Hepatocyte (in vitro differentiated cells): ENCODE results near the gene TSPY10. TPM values are rescaled to one million over a fixed set of nuclear protein-coding genes. Genes with fewer than 3 reads are reported as not detected.
"Not testable (repeated sequence)": the region's sequence is repeated elsewhere in the genome, so short reads cannot be mapped to it uniquely, and the experiment has no call there.

Experiments
- DNase-seq: peaks from one replicate; pipeline ENCODE4 v3.0.0-alpha.2; 2016; ENCODE audit warnings: low spot score
- H2AFZ ChIP-seq: fragments of 200-600 bp; sonication (generic); 2 replicates; pipeline ENCODE4 v1.6.0; 2016; ENCODE audit warnings: antibody characterized with exemption, mild to moderate bottlenecking
- H3K27ac ChIP-seq: fragments of 200-600 bp; sonication (generic); 2 replicates; pipeline ENCODE4 v1.5.1; 2016; ENCODE audit warnings: mild to moderate bottlenecking
- H3K27me3 ChIP-seq: fragments of 200-600 bp; sonication (generic); 2 replicates; pipeline ENCODE4 v1.6.1; 2016
- H3K36me3 ChIP-seq: fragments of 200-600 bp; sonication (generic); replicated peaks from 2 replicates; pipeline ENCODE4 v1.5.1; 2016; ENCODE audit warnings: low read depth; ENCODE audit not compliant: insufficient read depth
- H3K4me1 ChIP-seq: fragments of 200-600 bp; sonication (generic); 2 replicates; pipeline ENCODE4 v1.5.1; 2016; ENCODE audit warnings: mild to moderate bottlenecking, moderate library complexity; ENCODE audit not compliant: insufficient read depth
- H3K4me2 ChIP-seq: fragments of 200-600 bp; sonication (generic); 2 replicates; pipeline ENCODE4 v1.6.0; 2016
- H3K4me3 ChIP-seq: fragments of 200-600 bp; sonication (generic); 2 replicates; pipeline ENCODE4 v1.5.1; 2016; ENCODE audit warnings: mild to moderate bottlenecking
- H3K79me2 ChIP-seq: fragments of 200-600 bp; sonication (generic); 2 replicates; pipeline ENCODE4 v1.6.0; 2017; ENCODE audit warnings: mild to moderate bottlenecking
- H3K9me2 ChIP-seq: fragments of 200-600 bp; sonication (generic); replicated peaks from 2 replicates; pipeline ENCODE4 v1.6.0; 2017; ENCODE audit warnings: mild to moderate bottlenecking; ENCODE audit not compliant: insufficient read depth
- H3K9me3 ChIP-seq: fragments of 200-600 bp; sonication (generic); 2 replicates; pipeline ENCODE4 v1.5.1; 2016; ENCODE audit warnings: low read depth, mild to moderate bottlenecking
- H4K20me1 ChIP-seq: fragments of 200-600 bp; sonication (generic); 2 replicates; pipeline ENCODE4 v1.6.0; 2016; ENCODE audit warnings: mild to moderate bottlenecking; ENCODE audit not compliant: insufficient read depth, poor library complexity, severe bottlenecking
- WGBS: methylation state at CpG from one replicate; pipeline ENCODE4 v1.1.6; 2016; ENCODE audit warnings: low lambda C conversion rate; ENCODE audit errors: missing lambda C conversion rate; 5-methylcytosine and 5-hydroxymethylcytosine counted together
- polyA plus RNA-seq: library from polyadenylated mRNA; unstranded; fragments of >200 nt; fragmentation: Nextera tagmentation; extraction: Ambion mirVana; gene quantifications from 2 replicates; pipeline ENCODE4 v1.2.1, GENCODE V29; 2016
- total RNA-seq: library from RNA; depleted of rRNA; stranded (reverse); fragments of >200 nt; gene quantifications from 2 replicates; pipeline ENCODE4 v1.2.3, GENCODE V29; 2014

The TSPY10 gene, protein sequence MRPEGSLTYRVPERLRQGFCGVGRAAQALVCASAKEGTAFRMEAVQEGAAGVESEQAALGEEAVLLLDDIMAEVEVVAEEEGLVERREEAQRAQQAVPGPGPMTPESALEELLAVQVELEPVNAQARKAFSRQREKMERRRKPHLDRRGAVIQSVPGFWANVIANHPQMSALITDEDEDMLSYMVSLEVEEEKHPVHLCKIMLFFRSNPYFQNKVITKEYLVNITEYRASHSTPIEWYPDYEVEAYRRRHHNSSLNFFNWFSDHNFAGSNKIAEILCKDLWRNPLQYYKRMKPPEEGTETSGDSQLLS
- total RNA-seq, result not detected in 2 replicates
- not detected in 2 replicates for polyA plus RNA-seq

- not testable (repeated sequence) for H3K27me3 ChIP-seq, H3K79me2 ChIP-seq, H3K9me2 ChIP-seq, H3K4me1 ChIP-seq, H3K4me3 ChIP-seq, H4K20me1 ChIP-seq, DNase-seq, H3K27ac ChIP-seq, H2AFZ ChIP-seq, H3K36me3 ChIP-seq, H3K9me3 ChIP-seq, H3K4me2 ChIP-seq
- WGBS, result no CpG with 5 or more reads among the region's 26 CpGs
Observed at GRCh38 chrY:9527580-9527979, at the start of gene TSPY10. Gene TSPY10, plus strand, starts transcription at chrY:9527880. Its CDS starts 46 bp downstream, at chrY:9527926.

GRCh38 chrY:9486967-9487366 lies 40.7 kb upstream of the TSPY10 start, which contains the start of gene TSPY9:
Gene TSPY9, plus strand, starts transcription at chrY:9487267. Its CDS starts 46 bp downstream, at chrY:9487313.
- H3K9me2 ChIP-seq, H3K4me3 ChIP-seq, H3K27ac ChIP-seq, H4K20me1 ChIP-seq, H3K36me3 ChIP-seq, H3K9me3 ChIP-seq, H3K4me1 ChIP-seq, H2AFZ ChIP-seq, H3K4me2 ChIP-seq, H3K27me3 ChIP-seq, DNase-seq, H3K79me2 ChIP-seq: not testable (repeated sequence)
- WGBS, result no CpG with 5 or more reads among the region's 26 CpGs

GRCh38 chrY:9504396-9504795 lies 23.3 kb upstream of the TSPY10 start:
- WGBS, result no CpG with 5 or more reads among the region's 6 CpGs
- DNase-seq, H3K27ac ChIP-seq, H4K20me1 ChIP-seq, H3K4me3 ChIP-seq, H3K36me3 ChIP-seq, H3K9me2 ChIP-seq, H2AFZ ChIP-seq, H3K27me3 ChIP-seq, H3K4me1 ChIP-seq, H3K79me2 ChIP-seq, H3K4me2 ChIP-seq, H3K9me3 ChIP-seq: not testable (repeated sequence)

- not testable (repeated sequence) for DNase-seq, H3K9me3 ChIP-seq, H3K9me2 ChIP-seq, H4K20me1 ChIP-seq, H3K4me1 ChIP-seq, H3K4me3 ChIP-seq, H3K4me2 ChIP-seq, H3K27ac ChIP-seq, H3K27me3 ChIP-seq, H3K79me2 ChIP-seq, H2AFZ ChIP-seq, H3K36me3 ChIP-seq
- no CpG with 5 or more reads among the region's 12 CpGs for WGBS
Observed at GRCh38 chrY:9516287-9516686, 11.4 kb upstream of the TSPY10 start.

Other genes with a start within 250 kb of the TSPY10 start
- gene TSPY4, start 190.4 kb upstream of the TSPY10 start, total RNA-seq, result not detected in 2 replicates
- gene TSPY4, start 190.4 kb upstream of the TSPY10 start, polyA plus RNA-seq, result not detected in 2 replicates
- gene TSPY8, start 170.1 kb upstream of the TSPY10 start, total RNA-seq, result not detected in 2 replicates
- gene TSPY8, start 170.1 kb upstream of the TSPY10 start, polyA plus RNA-seq, result not detected in 2 replicates
- not detected in 2 replicates for gene TSPY3, start 129.5 kb upstream of the TSPY10 start, total RNA-seq
- gene TSPY3, start 129.5 kb upstream of the TSPY10 start, polyA plus RNA-seq, result not detected in 2 replicates
- not detected in 2 replicates for gene TSPY1, start 60.9 kb upstream of the TSPY10 start, total RNA-seq
- gene TSPY1, start 60.9 kb upstream of the TSPY10 start, polyA plus RNA-seq, result not detected in 2 replicates
- gene TSPY9, start 40.6 kb upstream of the TSPY10 start, total RNA-seq, result not detected in 2 replicates
- not detected in 2 replicates for gene TSPY9, start 40.6 kb upstream of the TSPY10 start, polyA plus RNA-seq